GM12878 (cell line): ENCODE data around the gene RNLS. TPM values are rescaled to one million over a fixed set of nuclear protein-coding genes. Genes with fewer than 3 reads are reported as not detected.

Source experiments
- ATAC-seq: fragments of 200-7000 bp; cut with Tn5 transposase; 3 replicates; pipeline ENCODE4 v1.9.1; 2020; ENCODE audit warnings: mild to moderate bottlenecking, moderate library complexity
- BruUV-seq: library from RNA; stranded (reverse); fragments of 400-500 nt; replicated peaks from 2 replicates; lab custom pipeline; 2021; lab: Mats Ljungman, UMichigan
- CTCF ChIA-PET: fragments of 300-600 bp; sonication (Branson Sonifier 250); formaldehyde crosslinking; extraction: SDS; loops from one replicate; lab custom pipeline; 2021; ENCODE audit warnings: inconsistent platforms; lab: Yijun Ruan, JAX
- POLR2A ChIA-PET: fragments of 350-600 bp; formaldehyde crosslinking; extraction: SDS; loops from one replicate; lab custom pipeline; 2021; ENCODE audit warnings: inconsistent platforms; lab: Charles Lee
- RAD21 ChIA-PET: fragments of 300-600 bp; sonication (Branson Sonifier 250); formaldehyde crosslinking; loops from one replicate; lab custom pipeline; 2023; ENCODE audit warnings: antibody characterized with exemption; ENCODE audit not compliant: unreplicated experiment; lab: Charles Lee
- SMC1A ChIA-PET: fragments of 300-600 bp; sonication (Branson Sonifier 250); formaldehyde crosslinking; loops from one replicate; lab custom pipeline; 2023; ENCODE audit not compliant: unreplicated experiment, uncharacterized antibody; lab: Charles Lee
- DNase-seq: peaks from one replicate; pipeline ENCODE4 v3.0.0-alpha.2; 2011; ENCODE audit warnings: low read depth, low spot score
- FAIRE-seq: peaks from 3 replicates; lab custom pipeline; 2011; peaks lifted over from hg19 to GRCh38; lab: Jason Lieb, UNC
- H2AFZ ChIP-seq: 2 replicates; pipeline ENCODE4 v1.6.0; 2011; ENCODE audit warnings: low read depth, low read length, control low read depth; ENCODE audit not compliant: control insufficient read depth
- H3K27ac ChIP-seq: 2 replicates; pipeline ENCODE4 v1.5.1; 2011; ENCODE audit warnings: control low read depth; ENCODE audit not compliant: control insufficient read depth, insufficient read depth
- H3K27me3 ChIP-seq, 2 experiments: replicated peaks in 1 of 2; 2 replicates each; pipeline versions ENCODE4 v1.6.0 to v1.6.1; 2011; ENCODE audit warnings: low read length in 1 of 2; ENCODE audit not compliant: control insufficient read depth in 2 of 2, insufficient read depth in 2 of 2
- H3K36me3 ChIP-seq, 2 experiments: 2 replicates each; pipeline ENCODE4 v1.5.1; 2011; ENCODE audit warnings: low read length in 1 of 2; ENCODE audit not compliant: control insufficient read depth in 2 of 2, insufficient read depth in 2 of 2
- H3K4me1 ChIP-seq: 2 replicates; pipeline ENCODE4 v1.6.1; 2011; ENCODE audit warnings: mild to moderate bottlenecking, low read length, moderate library complexity, mixed read lengths; ENCODE audit not compliant: control insufficient read depth, insufficient read depth
- H3K4me2 ChIP-seq: 2 replicates; pipeline ENCODE4 v1.6.0; 2011; ENCODE audit warnings: control low read depth; ENCODE audit not compliant: control insufficient read depth, insufficient read depth
- H3K4me3 ChIP-seq: fragments of 200-600 bp; sonication (generic); 2 replicates; pipeline ENCODE4 v1.5.1; 2016
- H3K79me2 ChIP-seq: 2 replicates; pipeline ENCODE4 v1.6.0; 2011; ENCODE audit warnings: low read length; ENCODE audit not compliant: control insufficient read depth, insufficient read depth
- H3K9ac ChIP-seq: 2 replicates; pipeline ENCODE4 v1.8.0; 2011; ENCODE audit warnings: low read length, control low read depth, mixed read lengths; ENCODE audit not compliant: control insufficient read depth, insufficient read depth
- H3K9me3 ChIP-seq: replicated peaks from 3 replicates; pipeline ENCODE4 v1.5.1; 2011; ENCODE audit warnings: mild to moderate bottlenecking, low read length; ENCODE audit not compliant: control insufficient read depth, insufficient read depth
- H4K20me1 ChIP-seq: 2 replicates; pipeline ENCODE4 v1.6.0; 2011; ENCODE audit not compliant: control insufficient read depth, insufficient read depth
- CUX1 ChIP-seq: IDR thresholded peaks from 2 replicates; pipeline ENCODE4 v1.6.1; 2012; ENCODE audit warnings: improper control_type of control experiment, low read depth, low read length; ENCODE audit not compliant: insufficient replicate concordance
- ELK1 ChIP-seq: IDR thresholded peaks from 2 replicates; pipeline ENCODE4 v1.6.1; 2012; ENCODE audit warnings: low read depth, low read length, improper control_type of control experiment
- HDAC2 ChIP-seq: fragments of 200-600 bp; sonication (generic); IDR thresholded peaks from 2 replicates; pipeline ENCODE4 v1.6.1; 2017
- NFYA ChIP-seq: IDR thresholded peaks from 2 replicates; pipeline ENCODE4 v1.6.1; 2011; ENCODE audit warnings: low read depth, mild to moderate bottlenecking, low read length, improper control_type of control experiment, borderline replicate concordance
- POU2F2 ChIP-seq: IDR thresholded peaks from 3 replicates; pipeline ENCODE4 v1.6.1; 2011; ENCODE audit warnings: low read depth, mild to moderate bottlenecking, low read length, borderline replicate concordance
- RAD51 ChIP-seq: fragments of 450-650 bp; IDR thresholded peaks from 2 replicates; pipeline ENCODE4 v1.6.1; 2016; ENCODE audit warnings: moderate library complexity, mild to moderate bottlenecking, inconsistent platforms
- RELB ChIP-seq: fragments of 450-650 bp; IDR thresholded peaks from 2 replicates; pipeline ENCODE4 v1.6.1; 2017; ENCODE audit warnings: low read depth, mild to moderate bottlenecking, moderate library complexity
- SUPT20H ChIP-seq: IDR thresholded peaks from 2 replicates; pipeline ENCODE4 v1.6.1; 2011; ENCODE audit warnings: low read depth, mild to moderate bottlenecking, low read length, moderate library complexity, borderline replicate concordance; ENCODE audit not compliant: control insufficient read depth
- USF1 ChIP-seq: IDR thresholded peaks from 2 replicates; pipeline ENCODE4 v1.6.1; 2011; ENCODE audit warnings: borderline replicate concordance, low read depth, mild to moderate bottlenecking, moderate library complexity, mixed read lengths, low read length; ENCODE audit not compliant: insufficient read depth; ENCODE audit errors: extremely low read length
- ZBED1 ChIP-seq: IDR thresholded peaks from 2 replicates; pipeline ENCODE4 v1.6.1; 2016; ENCODE audit warnings: borderline replicate concordance
- WGBS: methylation state at CpG from one replicate; pipeline ENCODE4 v1.1.6; 2016; ENCODE audit warnings: low lambda C conversion rate; ENCODE audit not compliant: insufficient replicate concordance, insufficient coverage; ENCODE audit errors: missing lambda C conversion rate; 5-methylcytosine and 5-hydroxymethylcytosine counted together
- in situ Hi-C: fragments of 300-500 bp; cut with MboI; formaldehyde crosslinking; loops from 9 replicates; pipeline ENCODE4 v1.14.3; 2018; ENCODE audit warnings: mixed read lengths
- intact Hi-C: fragments of 100-400 bp; cut with micrococcal nuclease; formaldehyde crosslinking; loops from one replicate; pipeline ENCODE4 v1.14.2; 2022; ENCODE audit not compliant: unreplicated experiment
- polyA plus RNA-seq, 11 experiments: library from polyadenylated mRNA; depleted of rRNA in 4 of 11; unstranded in 6 of 11; stranded (reverse) in 5 of 11; fragments of >200 nt; fragmentation: Nextera tagmentation in 4 of 11; fragmentation: Illumina TruSeq in 1 of 11; extraction: Ambion mirVana in 4 of 11; extraction: Trizol in 1 of 11; gene quantifications; 1 replicate in 1 of 11; 2 replicates in 10 of 11; pipeline versions ENCODE4 v1.2.1 to v1.2.3, GENCODE V29; 2011 to 2016; ENCODE audit warnings: inconsistent platforms in 2 of 11, missing spikeins in 2 of 11, low read depth in 1 of 11
- total RNA-seq, 4 experiments: library from RNA; depleted of rRNA in 3 of 4; stranded (reverse); fragments of >200 nt in 3 of 4; fragmentation: Illumina TruSeq in 1 of 4; extraction: Trizol in 1 of 4; gene quantifications; 2 replicates each; pipeline versions ENCODE4 v1.2.1 to v1.2.3, GENCODE V29; 2013 to 2021

The RNLS gene
- total and polyA plus RNA-seq, 10 of the 15 experiments (the other 5 are each of a cell fraction or from before 2014, with no cell fraction given), result 3.4 to 6.7 (median 4.6) TPM

GRCh38 chr10:88249450-88249849 is 333.7 kb downstream of the RNLS start (continued):
- TF ChIP-seq RELB (no peak), RAD51 (no peak)

GRCh38 chr10:88246675-88247074 is 336.4 kb downstream of the RNLS start:
- Histone ChIP-seq H4K20me1 (no peaks in the 10 kb centered on the region), H3K9me3 (no peaks in the 10 kb centered on the region; the same call in 2 of the 3 replicates), H3K36me3 (no peaks in the 10 kb centered on the region), H3K4me3 (no peak overlapping the region), H3K79me2 (no peaks in the 10 kb centered on the region), H3K4me2 (no peak overlapping the region), H3K27ac (no peak overlapping the region), H3K4me1 (no peaks in the 10 kb centered on the region), H3K27me3 (no peaks in the 10 kb centered on the region), H3K9ac (no peak overlapping the region), H2AFZ (no peak overlapping the region)
- WGBS, result 76% methylated on average over 4 of the region's 4 CpGs
- no peak for FAIRE-seq
- in situ Hi-C loops (no loop called here), intact Hi-C loops (no loop called here)
- DNase-seq, result no peak
- CTCF ChIA-PET, result no interaction called here
- ATAC-seq, result no peak
- no TSS peak for BruUV-seq
- RAD21 ChIA-PET, result interaction anchor here (0.6 kb wide), 1 partner anchor 393 kb away, joined by 3 read pairs; no protein-coding TSS in a partner anchor
- POLR2A ChIA-PET, result no interaction called here
- SMC1A ChIA-PET, result interaction anchor here (1.4 to 1.7 kb wide), 2 partner anchors 8 to 143 kb away, joined by 4 to 8 read pairs; no protein-coding TSS in a partner anchor
- TF ChIP-seq SUPT20H, result no peak
- no peak for TF ChIP-seq HDAC2
- no peak for TF ChIP-seq POU2F2
- no peak for TF ChIP-seq NFYA
- no peak for TF ChIP-seq ELK1
- TF ChIP-seq USF1, result no peak
- TF ChIP-seq ZBED1, result no peak
- no peak for TF ChIP-seq CUX1
